AG04450 (cell line): Measurements from ENCODE around the gene PTPN4. TPM values are rescaled to one million over a fixed set of nuclear protein-coding genes. Genes with fewer than 3 reads are reported as not detected.

Experiments
- CTCF ChIA-PET: fragments of 300-600, 350-600 bp; formaldehyde crosslinking; extraction: SDS; loops from one replicate; lab custom pipeline; 2022; ENCODE audit warnings: antibody characterized with exemption, inconsistent platforms; lab: Charles Lee
- POLR2A ChIA-PET: fragments of 350-600 bp; formaldehyde crosslinking; extraction: SDS; loops from one replicate; lab custom pipeline; 2021; ENCODE audit warnings: antibody characterized with exemption, inconsistent platforms; lab: Yijun Ruan, JAX
- DNase-seq: peaks from one replicate; pipeline ENCODE4 v3.0.0-alpha.2; 2011; ENCODE audit warnings: low read depth, low spot score
- H3K27ac ChIP-seq: one replicate; pipeline ENCODE4 v1.5.1; 2012; ENCODE audit warnings: low read depth, low read length, control low read depth
- H3K27me3 ChIP-seq: one replicate; pipeline ENCODE4 v1.6.0; 2012; ENCODE audit warnings: low read length; ENCODE audit not compliant: control insufficient read depth, insufficient read depth
- H3K4me3 ChIP-seq: 2 replicates; pipeline ENCODE4 v1.5.1; 2011; ENCODE audit warnings: mild to moderate bottlenecking, low read depth, low read length, control low read depth
- H3K9me3 ChIP-seq: 2 replicates; pipeline ENCODE4 v1.5.1; 2012; ENCODE audit warnings: low read length; ENCODE audit not compliant: control insufficient read depth, insufficient read depth
- polyA plus RNA-seq: library from polyadenylated mRNA; depleted of rRNA; stranded (reverse); fragments of >200 nt; gene quantifications from 2 replicates; pipeline ENCODE4 v1.2.3, GENCODE V29; 2011
- TF ChIP-seq, protein P1 (sequence below): IDR thresholded peaks from 2 replicates; pipeline ENCODE4 v1.5.1; 2011; ENCODE audit warnings: low read depth, low read length, control low read depth, inconsistent platforms

The PTPN4 gene
- polyA plus RNA-seq, 1 experiment = 19.6 TPM

DNA sequence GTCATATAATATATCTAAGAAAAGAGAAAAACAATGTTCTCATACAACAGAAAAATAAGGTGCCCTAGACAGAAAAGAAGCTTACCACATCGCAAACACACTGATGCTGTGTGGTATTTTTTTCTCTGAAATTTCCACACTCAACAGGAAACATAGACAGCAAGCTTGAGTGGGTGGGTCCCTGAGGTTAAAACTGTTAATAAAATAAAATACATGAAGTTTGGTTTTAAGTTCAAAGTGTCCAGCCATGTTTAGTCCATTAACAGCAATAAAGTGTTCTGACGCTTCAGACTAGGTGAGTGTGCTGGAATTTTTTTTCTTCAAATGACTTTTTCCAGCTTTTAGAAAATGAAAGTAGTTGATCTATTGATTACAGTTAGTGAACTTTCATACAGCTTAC is 169.8 kb downstream of the PTPN4 start:
- no peak overlapping the region for H3K27ac ChIP-seq
- TF ChIP-seq, protein P1, sequence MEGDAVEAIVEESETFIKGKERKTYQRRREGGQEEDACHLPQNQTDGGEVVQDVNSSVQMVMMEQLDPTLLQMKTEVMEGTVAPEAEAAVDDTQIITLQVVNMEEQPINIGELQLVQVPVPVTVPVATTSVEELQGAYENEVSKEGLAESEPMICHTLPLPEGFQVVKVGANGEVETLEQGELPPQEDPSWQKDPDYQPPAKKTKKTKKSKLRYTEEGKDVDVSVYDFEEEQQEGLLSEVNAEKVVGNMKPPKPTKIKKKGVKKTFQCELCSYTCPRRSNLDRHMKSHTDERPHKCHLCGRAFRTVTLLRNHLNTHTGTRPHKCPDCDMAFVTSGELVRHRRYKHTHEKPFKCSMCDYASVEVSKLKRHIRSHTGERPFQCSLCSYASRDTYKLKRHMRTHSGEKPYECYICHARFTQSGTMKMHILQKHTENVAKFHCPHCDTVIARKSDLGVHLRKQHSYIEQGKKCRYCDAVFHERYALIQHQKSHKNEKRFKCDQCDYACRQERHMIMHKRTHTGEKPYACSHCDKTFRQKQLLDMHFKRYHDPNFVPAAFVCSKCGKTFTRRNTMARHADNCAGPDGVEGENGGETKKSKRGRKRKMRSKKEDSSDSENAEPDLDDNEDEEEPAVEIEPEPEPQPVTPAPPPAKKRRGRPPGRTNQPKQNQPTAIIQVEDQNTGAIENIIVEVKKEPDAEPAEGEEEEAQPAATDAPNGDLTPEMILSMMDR = no peak
- DNase-seq = no peak
- no peaks in the 10 kb centered on the region for H3K9me3 ChIP-seq
- ChIA-PET CTCF (no interaction called here), POLR2A (no interaction called here)
- H3K27me3 ChIP-seq = no peaks in the 10 kb centered on the region
- no peak overlapping the region for H3K4me3 ChIP-seq

DNA sequence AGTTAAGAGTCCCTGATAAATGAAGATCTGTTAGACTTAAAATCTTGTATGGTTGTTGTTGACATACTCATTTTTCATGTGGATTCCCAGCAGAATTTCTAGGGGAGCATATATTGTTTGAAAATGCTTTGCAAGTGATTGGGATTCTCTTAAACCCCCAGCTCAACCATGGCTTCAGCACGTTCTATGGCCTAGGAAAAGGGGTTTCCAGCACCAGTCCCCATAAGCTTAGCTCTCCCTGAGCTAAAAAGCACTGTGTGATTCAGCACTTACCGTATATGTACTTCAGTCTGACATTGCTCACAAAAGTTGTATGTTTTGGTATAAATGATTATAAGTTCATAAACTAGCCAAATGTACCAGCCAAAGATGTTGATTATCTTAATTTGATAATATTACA is 173.1 kb downstream of the PTPN4 start:
- no peak overlapping the region for H3K4me3 ChIP-seq
- ChIA-PET POLR2A (no interaction called here), CTCF (interaction anchor here (1.0 kb wide), 1 partner anchor 243 kb away, joined by 3 read pairs; no protein-coding TSS in a partner anchor)
- no peak for DNase-seq
- no peaks in the 10 kb centered on the region for H3K27me3 ChIP-seq
- TF ChIP-seq, protein P1 = no peak
- H3K9me3 ChIP-seq = no peaks in the 10 kb centered on the region
- no peak overlapping the region for H3K27ac ChIP-seq

DNA sequence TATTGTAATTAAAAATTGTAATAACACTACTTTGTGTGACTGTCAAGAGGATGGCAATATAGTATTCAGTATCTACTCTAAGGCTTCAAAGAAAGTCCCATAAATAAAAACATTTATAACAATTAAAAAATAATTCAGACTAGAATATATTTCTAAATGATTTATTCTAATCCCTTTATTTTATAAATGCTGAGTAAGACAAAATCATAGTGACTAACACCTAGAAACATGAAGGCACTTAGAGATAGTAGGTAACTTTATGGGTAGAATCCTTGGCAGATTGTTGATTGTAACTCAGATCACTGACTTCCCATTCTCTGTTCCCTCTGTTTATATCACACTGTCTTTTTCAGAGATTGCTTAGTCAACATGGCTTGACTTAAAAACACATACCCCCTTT is 174.6 kb downstream of the PTPN4 start:
- DNase-seq = no peak
- no peak overlapping the region for H3K4me3 ChIP-seq
- no peak overlapping the region for H3K27ac ChIP-seq
- H3K27me3 ChIP-seq = no peaks in the 10 kb centered on the region
- TF ChIP-seq, protein P1 = no peak
- H3K9me3 ChIP-seq = no peaks in the 10 kb centered on the region
- CTCF ChIA-PET = no interaction called here
- POLR2A ChIA-PET = no interaction called here

DNA sequence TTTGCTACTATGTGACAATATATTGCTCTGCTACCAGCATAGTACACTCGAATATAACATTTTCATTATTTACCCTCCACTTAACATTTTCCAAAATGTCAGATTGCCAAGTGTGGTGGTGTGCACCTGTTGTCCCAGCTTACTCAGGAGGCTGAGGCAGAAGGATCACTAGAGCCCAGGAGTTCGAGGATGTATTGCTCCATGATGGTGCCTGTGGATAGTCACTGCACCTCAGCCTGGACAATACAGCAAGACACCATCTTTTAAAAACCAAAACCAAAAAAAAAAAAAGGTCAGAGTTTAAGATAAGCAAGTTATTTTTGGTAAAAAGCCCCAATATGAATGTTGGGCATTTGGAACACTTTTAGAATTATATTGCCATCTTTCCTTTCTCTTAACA is 178.0 kb downstream of the PTPN4 start:
- Histone ChIP-seq H3K9me3 (no peaks in the 10 kb centered on the region), H3K27me3 (no peaks in the 10 kb centered on the region), H3K27ac (no peak overlapping the region), H3K4me3 (no peak overlapping the region)
- TF ChIP-seq, protein P1 = no peak
- no peak for DNase-seq
- ChIA-PET POLR2A (no interaction called here), CTCF (no interaction called here)

DNA sequence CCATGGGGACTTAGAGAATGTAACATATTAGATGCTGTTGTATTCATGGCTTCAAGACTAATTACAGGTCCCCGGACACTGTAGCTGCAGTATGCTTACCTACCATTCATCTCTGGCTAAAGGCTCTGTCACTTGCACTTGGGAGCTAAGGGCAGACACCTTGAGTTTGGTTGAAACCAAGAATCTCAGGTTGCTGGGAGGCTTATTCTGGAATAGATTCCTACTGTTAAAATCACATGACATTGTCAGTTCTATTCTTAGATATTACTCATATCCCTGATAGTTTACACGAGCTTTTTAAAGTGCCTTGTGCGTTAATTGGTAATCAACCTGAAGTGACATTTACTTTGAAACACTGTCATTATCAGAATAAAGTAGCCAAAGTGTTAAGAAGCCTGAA is 180.2 kb downstream of the PTPN4 start:
- ChIA-PET CTCF (interaction anchor here (1.9 kb wide), 1 partner anchor 235 kb away, joined by 6 read pairs; no protein-coding TSS in a partner anchor), POLR2A (no interaction called here)
- TF ChIP-seq, protein P1 = no peak
- Histone ChIP-seq H3K27ac (no peak overlapping the region), H3K4me3 (no peak overlapping the region), H3K9me3 (no peaks in the 10 kb centered on the region), H3K27me3 (no peaks in the 10 kb centered on the region)
- no peak for DNase-seq
